Neural progenitor cell (in vitro differentiated cells): Measurements from ENCODE around the gene ZDHHC11.
"Not testable (repeated sequence)": the region's sequence is repeated elsewhere in the genome, so short reads cannot be mapped to it uniquely, and the experiment has no call there.

Experiments
- CTCF ChIP-seq: fragments of 200-600 bp; sonication (generic); IDR thresholded peaks from 2 replicates; pipeline ENCODE4 v1.5.1; 2017; ENCODE audit warnings: antibody characterized with exemption, mild to moderate bottlenecking
- EZH2 ChIP-seq: fragments of 200-600 bp; sonication (generic); IDR thresholded peaks from 2 replicates; pipeline ENCODE4 v1.6.1; 2017; ENCODE audit warnings: antibody characterized with exemption, mild to moderate bottlenecking, moderate library complexity
- EZH2phosphoT487 ChIP-seq: fragments of 200-600 bp; sonication (generic); IDR thresholded peaks from 2 replicates; pipeline ENCODE4 v1.6.1; 2017; ENCODE audit warnings: antibody characterized with exemption

GRCh38 chr5:782356-782755, 68.4 kb downstream of the ZDHHC11 start:
- TF ChIP-seq EZH2, CTCF, EZH2phosphoT487: not testable (repeated sequence)
